Measurements from ENCODE around the gene MYO7B.

Gene MYO7B

GRCh38 chr2:127589841-127590240, 54.4 kb downstream of the MYO7B start:
- no peak for DNase-seq (ENCODE audit: low read depth)

DNA sequence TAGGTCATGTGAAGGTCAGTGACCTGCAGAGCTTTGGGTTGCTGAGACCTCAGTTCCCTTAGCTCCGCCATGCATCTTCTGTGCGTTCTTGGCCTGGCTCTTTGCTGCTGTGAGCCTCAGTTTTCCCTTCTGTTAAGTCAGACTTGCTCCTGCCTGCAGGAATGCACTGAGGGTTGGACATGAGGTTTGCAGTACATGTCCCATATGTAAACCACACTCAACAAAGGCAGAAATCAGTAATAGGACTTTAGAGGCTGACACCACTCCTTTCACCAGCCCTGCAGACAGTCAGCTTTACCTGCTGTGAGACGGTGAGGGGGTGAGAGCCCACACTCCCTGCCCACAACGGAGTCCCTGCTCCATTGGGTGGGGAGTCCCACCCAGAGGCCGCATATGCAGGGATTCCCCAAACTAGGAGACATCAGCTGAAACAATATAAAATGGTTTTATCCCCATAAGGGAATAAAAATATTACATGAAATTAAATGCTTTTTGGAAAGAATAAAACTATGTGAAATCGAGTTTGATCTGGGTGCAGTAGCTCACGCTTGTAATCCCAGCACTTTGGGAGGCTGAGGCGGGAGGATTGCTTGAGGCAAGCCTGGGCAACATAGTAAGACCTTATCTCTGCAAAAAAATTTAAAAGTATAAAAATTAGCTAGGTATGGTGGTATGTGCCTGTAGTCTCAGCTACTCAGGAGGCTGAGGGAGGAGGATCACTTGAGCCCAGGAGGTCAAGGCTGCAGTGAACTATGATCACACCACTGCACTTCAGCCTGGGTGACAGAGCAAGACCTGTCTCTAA, 55.1 kb downstream of the MYO7B start:
- no peak for DNase-seq (ENCODE audit: low read depth)

- DNase-seq (ENCODE audit: low read depth): peak; percentile 76
Observed at GRCh38 chr2:127591221-127591923, 55.9 kb downstream of the MYO7B start.

- no peak for DNase-seq (ENCODE audit: low read depth)
Observed at GRCh38 chr2:127592761-127593227, 57.3 kb downstream of the MYO7B start.

DNA sequence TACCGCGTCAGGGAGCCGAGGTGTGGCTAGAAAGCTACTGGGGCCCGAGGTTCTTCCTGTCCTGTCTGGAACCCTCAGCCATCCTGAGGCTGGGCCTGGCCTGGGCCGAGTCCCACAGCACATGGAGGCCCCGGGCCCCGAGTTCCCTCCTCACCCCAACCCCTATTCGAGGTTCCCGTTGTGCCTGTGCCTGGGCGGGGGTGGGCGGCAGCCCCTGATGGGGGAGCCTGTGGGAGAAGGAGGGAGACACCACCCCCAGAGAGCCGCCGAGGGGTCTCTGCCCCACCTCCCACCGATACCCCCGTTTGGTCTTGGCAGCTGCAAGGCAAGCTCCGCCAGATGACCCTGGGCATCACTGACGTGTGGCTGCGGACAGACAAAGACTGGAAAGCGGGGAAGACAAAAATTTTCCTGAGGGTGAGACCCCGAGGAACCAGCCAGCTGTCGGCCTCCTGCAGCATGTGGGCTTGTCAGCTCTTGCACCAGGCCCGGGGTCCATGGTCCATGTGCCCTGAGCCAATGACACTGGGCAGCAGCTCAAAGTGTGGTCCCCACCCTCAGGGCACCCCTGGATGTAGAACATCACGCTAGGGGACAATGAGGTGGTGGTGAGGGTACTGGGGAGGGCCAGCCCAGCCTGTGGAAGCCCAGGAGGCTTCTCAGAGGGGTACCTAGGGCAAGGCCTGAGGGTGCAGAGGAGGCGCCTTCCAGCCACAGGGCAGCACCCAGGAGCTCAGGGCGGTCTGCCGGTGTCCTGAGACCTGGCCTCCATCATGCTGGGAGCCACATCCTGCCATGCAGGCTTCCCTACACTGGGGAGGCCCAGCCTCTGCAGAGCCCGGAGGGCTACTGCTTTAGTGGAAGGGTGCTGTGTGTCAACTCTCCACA, 58.0 kb downstream of the MYO7B start:
- no peak for DNase-seq (ENCODE audit: low read depth)

DNA sequence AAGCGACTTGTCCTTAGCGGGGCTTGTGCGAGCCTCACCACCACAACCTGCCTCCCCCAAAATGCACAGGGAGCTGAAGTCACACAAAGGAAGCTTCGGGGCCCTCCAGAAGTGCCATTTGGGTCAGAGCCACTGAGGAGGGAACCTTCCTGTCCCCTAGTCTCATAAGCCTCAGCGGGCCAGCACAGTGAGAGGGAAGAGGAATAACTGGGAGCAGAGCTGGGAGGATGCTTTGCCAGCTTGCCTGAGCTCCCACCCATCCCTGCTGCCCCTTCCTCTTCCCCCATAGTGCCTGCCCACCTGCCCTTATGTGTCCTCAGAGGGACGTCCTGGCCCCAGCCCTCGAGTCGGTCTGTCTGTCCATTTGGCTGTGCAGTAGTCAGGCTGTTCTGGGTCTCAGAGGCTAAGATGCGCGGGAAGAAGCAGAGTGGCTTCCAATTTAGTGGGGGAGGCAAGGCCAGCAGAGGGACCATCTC, 58.7 kb downstream of the MYO7B start:
- DNase-seq (ENCODE audit: low read depth): no peak

- no peak for DNase-seq (ENCODE audit: low read depth)
Observed at GRCh38 chr2:127596311-127597045, 61.0 kb downstream of the MYO7B start.

DNA sequence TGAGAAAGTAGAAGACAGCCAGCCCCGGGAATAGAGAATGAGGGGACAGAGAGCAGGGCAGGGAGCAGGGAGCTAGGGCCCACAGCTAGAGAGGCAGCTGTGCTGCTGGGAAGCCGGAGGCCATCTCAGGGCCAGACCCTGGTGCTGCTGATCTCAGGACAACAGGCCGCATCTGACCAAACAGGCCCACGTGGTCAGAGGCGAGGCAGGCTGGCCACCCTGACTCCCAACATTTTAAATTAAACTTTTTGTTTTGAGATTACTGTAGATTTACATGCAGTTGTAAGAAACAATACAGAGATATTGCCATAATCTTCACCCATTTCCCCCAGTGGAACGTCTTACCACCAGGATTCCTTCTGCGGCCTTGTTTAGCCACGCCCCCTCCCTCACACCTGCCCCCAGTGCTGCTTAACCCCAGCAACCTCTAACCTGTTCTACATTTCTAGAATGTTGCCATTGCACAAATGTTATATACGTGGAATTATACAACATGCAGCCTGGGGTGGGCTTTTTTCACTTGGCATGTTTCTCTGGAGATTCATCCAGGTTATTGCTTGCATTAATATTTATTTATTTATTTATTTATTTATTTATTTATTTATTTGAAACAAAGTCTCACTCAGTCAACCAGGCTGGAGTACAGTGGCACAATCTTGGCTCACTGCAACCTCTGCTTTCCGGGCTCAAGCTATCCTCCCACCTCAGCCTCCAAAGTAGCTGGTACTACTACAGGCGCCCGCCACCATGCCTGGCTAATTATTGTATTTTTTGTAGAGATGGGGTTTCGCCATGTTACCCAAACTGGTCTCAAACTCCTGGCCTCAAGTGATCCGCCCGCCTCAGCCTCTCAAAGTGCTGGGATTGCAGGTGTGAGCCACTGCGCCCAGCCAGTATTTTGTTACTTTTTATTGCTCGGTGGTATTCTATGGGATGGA, 61.8 kb downstream of the MYO7B start:
- DNase-seq (ENCODE audit: low read depth): no peak

- DNase-seq (ENCODE audit: low read depth): peak; percentile 88
Observed at GRCh38 chr2:127597984-127598380, 62.5 kb downstream of the MYO7B start.

GRCh38 chr2:127598711-127599110, 63.2 kb downstream of the MYO7B start:
- peak; percentile 80 for DNase-seq (ENCODE audit: low read depth)

DNA sequence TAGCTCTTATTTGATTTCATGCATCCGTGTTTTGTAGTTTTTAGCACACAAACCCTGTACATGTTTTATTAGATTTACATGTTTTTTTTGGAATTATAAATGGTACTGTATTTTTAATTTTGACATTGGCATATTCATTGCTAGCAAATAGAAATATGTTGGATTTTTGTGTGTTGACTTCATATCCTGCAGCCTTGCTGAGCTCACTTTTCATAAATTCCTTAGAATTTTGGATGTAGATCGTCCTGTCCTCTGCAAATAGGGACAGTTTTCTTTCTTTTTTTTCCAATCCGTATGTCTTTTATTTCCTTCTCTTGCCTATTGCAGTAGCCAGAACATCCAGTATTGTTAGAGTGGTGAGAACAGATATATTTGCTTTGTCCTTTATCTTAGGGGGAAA, 63.7 kb downstream of the MYO7B start:
- peak; percentile 76 for DNase-seq (ENCODE audit: low read depth)

DNA sequence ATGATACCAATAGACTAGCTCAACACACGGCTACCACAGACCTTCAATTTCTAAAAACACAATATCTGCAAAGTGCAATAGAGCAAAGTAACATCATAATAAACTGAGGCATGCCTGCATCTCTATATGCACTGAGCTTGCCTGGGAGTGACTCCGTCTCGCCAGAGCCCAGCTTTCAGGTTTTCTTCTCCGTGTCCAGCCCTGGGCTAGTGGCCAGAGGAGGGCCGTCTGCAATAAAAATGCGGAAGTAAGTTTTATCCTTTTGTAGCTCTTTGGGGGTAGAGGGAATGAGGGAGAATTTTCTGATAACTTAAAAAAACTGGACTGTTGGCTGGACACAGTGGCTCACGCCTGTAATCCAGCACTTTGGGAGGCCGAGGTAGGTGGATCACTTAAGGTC, 69.5 kb downstream of the MYO7B start:
- DNase-seq (ENCODE audit: low read depth): no peak

GRCh38 chr2:127605691-127606263, 70.3 kb downstream of the MYO7B start:
- DNase-seq (ENCODE audit: low read depth): no peak

DNA sequence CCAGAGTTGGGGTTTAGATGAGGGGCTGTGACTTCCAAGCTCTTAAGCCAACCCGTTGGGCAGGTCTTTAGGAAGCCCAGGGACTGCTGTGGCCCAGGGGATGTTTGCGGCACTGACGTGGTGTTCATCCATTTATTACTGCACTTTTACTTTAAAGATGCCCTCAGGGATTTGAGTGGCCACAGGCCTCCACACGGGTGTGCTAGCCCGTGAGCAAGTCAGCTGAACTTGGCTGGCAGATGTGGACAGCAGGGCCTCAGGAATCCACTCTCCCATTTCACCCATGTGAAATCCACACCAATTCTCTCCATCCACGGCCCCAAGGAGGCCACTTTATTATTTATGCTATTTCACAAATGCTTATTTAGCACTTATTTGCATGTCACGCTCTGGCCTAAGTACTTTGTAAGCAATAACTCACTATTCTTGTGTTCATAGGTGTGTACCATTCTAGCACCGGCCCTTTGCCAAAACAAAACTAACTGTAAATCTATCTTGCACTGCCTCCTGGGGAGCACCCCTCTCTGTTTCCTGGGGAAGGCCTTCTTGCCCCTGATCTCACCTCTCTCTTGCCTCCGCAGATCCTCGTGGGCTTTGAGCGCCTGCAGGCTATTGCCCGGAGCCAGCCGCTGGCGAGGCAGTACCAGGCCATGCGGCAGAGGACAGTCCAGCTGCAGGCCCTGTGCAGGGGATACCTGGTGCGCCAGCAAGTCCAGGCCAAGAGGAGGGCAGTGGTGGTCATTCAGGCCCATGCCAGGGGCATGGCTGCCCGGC, 71.3 kb downstream of the MYO7B start:
- no peak for DNase-seq (ENCODE audit: low read depth)

DNA sequence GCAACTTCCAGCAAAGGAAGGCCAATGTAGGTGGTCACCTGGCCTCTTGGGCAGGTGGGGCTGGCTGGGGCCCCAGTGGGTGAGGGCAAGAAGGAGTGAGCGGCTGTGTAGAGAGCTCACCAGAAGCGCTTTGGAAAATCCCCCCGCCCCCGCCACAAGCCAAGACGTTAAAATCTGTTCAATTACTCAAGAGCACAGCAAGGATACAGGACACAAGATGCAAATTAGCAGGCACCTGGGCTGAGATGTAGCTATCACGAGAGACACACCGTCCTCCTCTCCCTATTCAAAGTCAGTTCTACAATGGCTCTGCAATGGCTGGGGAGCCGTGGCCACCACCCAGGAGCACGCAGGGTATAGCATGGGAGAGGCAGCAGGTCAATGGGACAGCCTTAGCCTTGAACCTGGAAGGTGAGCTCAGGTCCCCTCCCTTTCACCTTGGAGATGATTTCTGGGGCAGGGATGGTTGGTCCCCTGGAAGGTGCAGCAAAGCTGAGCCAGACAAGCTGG, 72.0 kb downstream of the MYO7B start:
- no peak for DNase-seq (ENCODE audit: low read depth)

- DNase-seq (ENCODE audit: low read depth): no peak
Observed at GRCh38 chr2:127608061-127609030, 72.9 kb downstream of the MYO7B start.

DNA sequence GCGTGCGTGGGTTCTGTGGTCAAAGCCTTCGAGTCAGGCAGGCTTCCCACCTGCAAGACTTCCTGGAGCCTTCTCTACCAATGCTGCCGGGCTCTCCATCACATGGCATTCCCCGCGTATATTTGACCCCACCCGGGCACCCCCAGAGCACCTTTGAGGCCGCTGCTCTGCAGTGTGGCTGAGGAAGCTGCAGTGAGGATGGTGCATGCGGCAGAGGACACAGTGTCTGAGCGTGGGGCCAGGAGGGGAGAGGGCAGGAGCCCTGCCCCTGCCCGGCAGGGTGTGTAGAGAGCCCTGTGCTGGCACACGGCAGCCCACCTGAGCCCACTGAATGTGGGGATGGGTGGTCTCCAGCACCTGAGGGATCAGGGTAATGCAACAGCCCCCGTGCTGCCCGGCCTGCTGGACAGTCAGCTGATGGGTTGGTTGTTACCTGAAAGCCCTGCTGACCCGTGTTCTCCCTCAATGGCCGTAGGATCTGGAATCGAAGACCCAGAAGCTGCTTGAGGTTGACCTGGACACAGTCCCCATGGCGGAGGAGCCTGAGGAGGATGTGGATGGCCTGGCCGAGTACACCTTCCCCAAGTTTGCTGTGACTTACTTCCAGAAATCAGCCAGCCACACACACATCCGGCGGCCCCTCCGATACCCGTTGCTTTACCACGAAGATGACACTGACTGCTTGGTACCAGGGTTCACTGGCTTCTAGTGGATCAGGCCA, 73.7 kb downstream of the MYO7B start:
- no peak for DNase-seq (ENCODE audit: low read depth)

Data from ELR (cell line).